ENCODE results near the gene CST8. TPM values are rescaled to one million over a fixed set of nuclear protein-coding genes. Genes with fewer than 3 reads are reported as not detected.
A peak's percentile ranks its signal among the peaks of the same experiment; 100 is the strongest.
"Not testable (repeated sequence)": the region's sequence is repeated elsewhere in the genome, so short reads cannot be mapped to it uniquely, and the experiment has no call there.

Gene CST8
- total RNA-seq, 1 donor from 2014 or later, result not detected

GRCh38 chr20:23456873-23457272 is 34.0 kb upstream of the CST8 start:
- peak; percentile 69 for DNase-seq (ENCODE audit: extremely low spot score, unreplicated experiment)
- Mint-ChIP-seq H3K4me3 (ENCODE audit: unreplicated experiment) (no peak overlapping the region), H3K4me1 (ENCODE audit: unreplicated experiment) (no peaks in the 10 kb centered on the region), H3K27me3 (ENCODE audit: unreplicated experiment) (peaks cover 30% of the 10 kb centered on the region), H3K36me3 (ENCODE audit: unreplicated experiment) (no peaks in the 10 kb centered on the region), H3K9me3 (ENCODE audit: unreplicated experiment) (no peaks in the 10 kb centered on the region), H3K27ac (ENCODE audit: unreplicated experiment) (no peak overlapping the region)
- TF ChIP-seq, protein P1, sequence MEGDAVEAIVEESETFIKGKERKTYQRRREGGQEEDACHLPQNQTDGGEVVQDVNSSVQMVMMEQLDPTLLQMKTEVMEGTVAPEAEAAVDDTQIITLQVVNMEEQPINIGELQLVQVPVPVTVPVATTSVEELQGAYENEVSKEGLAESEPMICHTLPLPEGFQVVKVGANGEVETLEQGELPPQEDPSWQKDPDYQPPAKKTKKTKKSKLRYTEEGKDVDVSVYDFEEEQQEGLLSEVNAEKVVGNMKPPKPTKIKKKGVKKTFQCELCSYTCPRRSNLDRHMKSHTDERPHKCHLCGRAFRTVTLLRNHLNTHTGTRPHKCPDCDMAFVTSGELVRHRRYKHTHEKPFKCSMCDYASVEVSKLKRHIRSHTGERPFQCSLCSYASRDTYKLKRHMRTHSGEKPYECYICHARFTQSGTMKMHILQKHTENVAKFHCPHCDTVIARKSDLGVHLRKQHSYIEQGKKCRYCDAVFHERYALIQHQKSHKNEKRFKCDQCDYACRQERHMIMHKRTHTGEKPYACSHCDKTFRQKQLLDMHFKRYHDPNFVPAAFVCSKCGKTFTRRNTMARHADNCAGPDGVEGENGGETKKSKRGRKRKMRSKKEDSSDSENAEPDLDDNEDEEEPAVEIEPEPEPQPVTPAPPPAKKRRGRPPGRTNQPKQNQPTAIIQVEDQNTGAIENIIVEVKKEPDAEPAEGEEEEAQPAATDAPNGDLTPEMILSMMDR (IDR thresholded peaks at IDR 0.05), result no peak

DNA sequence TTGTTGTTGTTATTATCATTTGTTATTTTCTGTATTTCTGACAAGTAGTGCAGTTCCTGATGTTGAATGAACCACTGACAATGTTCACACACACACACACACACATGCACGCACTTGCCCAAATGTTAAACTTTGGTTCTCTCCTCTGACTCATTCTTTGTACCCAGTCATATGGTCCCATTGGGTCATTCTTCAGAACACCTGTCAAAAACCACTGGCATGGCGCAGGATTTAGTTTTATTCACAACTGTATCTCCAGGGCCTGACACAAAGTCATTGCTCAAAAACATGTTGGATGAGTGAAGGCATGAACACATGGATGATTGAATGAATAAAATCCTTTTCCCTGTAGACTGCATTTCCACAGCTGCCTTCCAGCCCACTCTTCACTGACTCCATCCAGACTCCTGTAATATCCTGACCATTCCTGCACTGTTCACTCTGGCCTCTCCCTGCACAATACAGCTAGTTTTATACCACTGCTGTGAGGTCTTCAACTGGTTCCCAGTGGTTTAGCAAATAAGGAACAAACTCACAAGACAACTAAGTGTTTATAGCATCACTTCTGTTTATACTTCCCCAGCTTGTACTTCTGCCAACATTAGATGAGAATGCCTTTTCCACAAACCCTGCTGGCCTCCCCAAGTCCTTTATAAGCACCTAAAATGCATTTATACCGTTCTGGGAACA is 31.3 kb upstream of the CST8 start:
- no peak for DNase-seq (ENCODE audit: extremely low spot score, unreplicated experiment)
- TF ChIP-seq, protein P1 (IDR thresholded peaks at IDR 0.05), result no peak
- H3K9me3 Mint-ChIP-seq (ENCODE audit: unreplicated experiment), result no peaks in the 10 kb centered on the region
- H3K27ac Mint-ChIP-seq (ENCODE audit: unreplicated experiment), result no peak overlapping the region
- H3K27me3 Mint-ChIP-seq (ENCODE audit: unreplicated experiment), result peaks cover 44% of the 10 kb centered on the region
- H3K4me3 Mint-ChIP-seq (ENCODE audit: unreplicated experiment), result no peak overlapping the region
- H3K36me3 Mint-ChIP-seq (ENCODE audit: unreplicated experiment), result no peaks in the 10 kb centered on the region
- no peaks in the 10 kb centered on the region for H3K4me1 Mint-ChIP-seq (ENCODE audit: unreplicated experiment)

DNA sequence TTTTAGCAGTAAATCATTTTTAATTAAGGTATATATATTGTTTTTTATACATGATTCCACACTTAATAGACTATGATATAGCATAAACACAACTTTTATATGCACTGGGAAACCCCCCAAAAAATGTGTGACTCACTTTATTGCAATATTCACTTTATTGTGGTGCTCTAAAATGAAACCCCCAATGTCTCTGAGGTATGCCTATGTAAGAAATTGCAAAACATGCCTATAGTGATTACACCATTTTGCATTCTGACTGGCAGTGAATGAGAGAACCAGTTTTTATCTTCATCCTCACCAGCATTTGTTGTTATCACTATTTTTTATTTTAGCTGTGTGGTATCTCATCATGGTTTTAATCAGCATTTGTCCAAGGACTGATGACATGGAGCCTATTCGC is 29.7 kb upstream of the CST8 start:
- Mint-ChIP-seq H3K4me1 (ENCODE audit: unreplicated experiment) (no peaks in the 10 kb centered on the region), H3K27me3 (ENCODE audit: unreplicated experiment) (peaks cover 44% of the 10 kb centered on the region), H3K36me3 (ENCODE audit: unreplicated experiment) (no peaks in the 10 kb centered on the region), H3K4me3 (ENCODE audit: unreplicated experiment) (no peak overlapping the region), H3K27ac (ENCODE audit: unreplicated experiment) (no peak overlapping the region), H3K9me3 (ENCODE audit: unreplicated experiment) (peaks cover 10% of the 10 kb centered on the region)
- DNase-seq (ENCODE audit: extremely low spot score, unreplicated experiment), result no peak
- TF ChIP-seq, protein P1 (IDR thresholded peaks at IDR 0.05), result no peak

DNA sequence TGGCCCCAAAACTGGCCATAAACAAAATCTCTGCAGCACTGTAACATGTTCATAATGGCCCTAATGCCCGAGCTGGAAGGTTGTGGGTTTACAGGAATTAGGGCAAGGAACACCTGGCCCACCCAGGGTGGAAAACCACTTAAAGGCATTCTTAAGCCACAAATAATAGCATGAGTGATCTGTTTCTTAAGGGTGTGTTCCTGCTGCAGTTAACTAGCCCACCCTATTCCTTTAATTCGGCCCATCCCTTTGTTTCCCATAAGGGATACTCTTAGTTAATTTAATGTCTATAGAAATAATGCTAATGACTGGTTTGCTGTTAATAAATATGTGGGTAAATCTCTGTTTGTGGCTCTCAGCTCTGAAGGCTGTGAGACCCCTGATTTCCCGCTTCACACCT is 24.0 kb upstream of the CST8 start:
- Mint-ChIP-seq H3K9me3 (ENCODE audit: unreplicated experiment) (peaks cover 20% of the 10 kb centered on the region), H3K27me3 (ENCODE audit: unreplicated experiment) (peaks cover 23% of the 10 kb centered on the region)
- not testable (repeated sequence) for H3K4me3 Mint-ChIP-seq (ENCODE audit: unreplicated experiment); H3K4me1 Mint-ChIP-seq (ENCODE audit: unreplicated experiment); H3K36me3 Mint-ChIP-seq (ENCODE audit: unreplicated experiment); DNase-seq (ENCODE audit: extremely low spot score, unreplicated experiment); H3K27ac Mint-ChIP-seq (ENCODE audit: unreplicated experiment)

- H3K9me3 Mint-ChIP-seq (ENCODE audit: unreplicated experiment); DNase-seq (ENCODE audit: extremely low spot score, unreplicated experiment); H3K4me1 Mint-ChIP-seq (ENCODE audit: unreplicated experiment); H3K27ac Mint-ChIP-seq (ENCODE audit: unreplicated experiment); H3K4me3 Mint-ChIP-seq (ENCODE audit: unreplicated experiment); H3K36me3 Mint-ChIP-seq (ENCODE audit: unreplicated experiment): not testable (repeated sequence)
- peaks cover 16% of the 10 kb centered on the region for H3K27me3 Mint-ChIP-seq (ENCODE audit: unreplicated experiment)
Observed at GRCh38 chr20:23472306-23472705, 18.6 kb upstream of the CST8 start.

GRCh38 chr20:23473293-23473692 is 17.6 kb upstream of the CST8 start:
- not testable (repeated sequence) for DNase-seq (ENCODE audit: extremely low spot score, unreplicated experiment); H3K4me3 Mint-ChIP-seq (ENCODE audit: unreplicated experiment); H3K4me1 Mint-ChIP-seq (ENCODE audit: unreplicated experiment); H3K9me3 Mint-ChIP-seq (ENCODE audit: unreplicated experiment); H3K27ac Mint-ChIP-seq (ENCODE audit: unreplicated experiment); H3K36me3 Mint-ChIP-seq (ENCODE audit: unreplicated experiment)
- peaks cover 16% of the 10 kb centered on the region for H3K27me3 Mint-ChIP-seq (ENCODE audit: unreplicated experiment)
